Fibroblast of skin of scalp (primary cell): ENCODE results near the gene PGBD4.
"Not testable (repeated sequence)": the region's sequence is repeated elsewhere in the genome, so short reads cannot be mapped to it uniquely, and the experiment has no call there.

Experiments
- DNase-seq: peaks from one replicate; pipeline ENCODE4 v3.0.0-alpha.2; 2013

The PGBD4 gene

DNA sequence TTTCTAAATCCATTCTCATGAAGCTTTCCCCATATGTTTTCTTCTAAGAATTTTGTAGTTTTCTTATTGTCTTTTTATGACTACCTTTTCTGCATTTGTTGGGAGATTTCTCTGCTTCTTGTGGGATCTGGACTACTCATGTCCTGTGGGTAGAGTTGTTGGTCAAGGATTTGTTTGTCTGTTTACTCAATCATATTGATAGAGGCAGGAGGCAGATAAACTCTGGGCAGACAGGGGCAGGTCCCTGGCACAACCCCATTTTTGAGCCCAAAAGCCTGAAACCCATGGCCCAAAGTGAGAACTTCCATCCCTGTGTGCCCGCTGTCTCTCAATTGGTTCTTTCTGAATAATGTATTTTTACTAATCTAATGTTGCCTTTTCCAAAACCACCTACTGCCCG is 12.3 kb downstream of the PGBD4 start:
- DNase-seq, result no peak

DNA sequence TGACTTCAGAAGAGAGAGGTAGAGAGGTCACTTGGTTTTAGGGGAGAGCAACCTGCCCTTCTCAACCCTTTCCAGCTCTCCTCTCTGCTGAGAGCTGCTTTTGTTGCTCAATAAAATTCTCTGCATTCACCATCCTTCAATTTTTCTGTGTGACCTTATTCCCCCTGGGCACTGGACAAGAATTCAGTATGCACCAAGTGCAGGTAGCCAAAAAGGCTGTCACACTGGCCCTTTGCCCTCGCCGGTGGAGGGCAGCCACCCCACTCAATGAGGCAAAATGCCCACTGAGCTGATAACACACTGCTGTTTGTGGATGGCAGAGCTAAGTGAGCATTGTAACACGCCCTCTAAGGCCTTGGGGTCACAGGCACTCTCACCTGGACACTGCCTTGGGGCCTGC is 12.9 kb downstream of the PGBD4 start:
- no peak for DNase-seq

DNA sequence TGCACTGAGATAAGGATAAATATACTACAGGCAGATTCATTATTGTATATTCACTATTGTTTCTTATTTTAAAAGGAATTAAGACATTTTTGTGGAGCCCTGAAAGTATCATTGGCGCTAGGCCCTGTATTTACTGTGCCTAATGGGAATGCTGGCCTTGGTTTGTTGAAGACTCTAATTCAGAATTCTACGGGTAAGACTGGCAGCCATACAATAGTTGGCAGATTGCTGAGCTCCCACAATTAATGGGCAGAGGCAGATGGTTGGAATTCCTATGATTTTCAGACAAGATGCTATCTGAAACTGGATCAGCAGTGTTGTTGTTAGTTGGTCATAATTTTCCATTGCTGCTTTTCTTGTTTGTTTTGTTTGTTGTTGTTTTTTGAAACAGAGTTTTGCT is 14.7 kb downstream of the PGBD4 start:
- no peak for DNase-seq

DNA sequence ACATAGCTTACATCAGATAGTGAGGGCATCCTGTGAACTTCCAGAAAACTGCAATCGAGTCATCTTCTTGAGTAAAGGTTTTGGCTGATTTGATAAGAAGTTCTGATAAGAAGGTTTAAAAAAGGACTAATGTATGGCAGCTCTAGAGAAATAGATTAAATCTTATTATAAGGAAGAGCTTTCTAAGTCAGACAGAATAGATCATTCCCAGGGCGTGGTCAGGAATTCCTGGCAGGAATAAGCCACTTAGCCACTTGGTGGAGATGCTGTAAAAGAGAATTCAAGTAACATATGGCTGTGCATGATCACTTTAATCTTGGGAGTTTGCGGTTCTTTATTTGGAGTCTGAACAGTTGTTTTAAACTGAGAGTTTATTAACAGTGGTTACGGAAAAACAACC is 17.4 kb downstream of the PGBD4 start:
- peak; percentile 26 for DNase-seq

DNA sequence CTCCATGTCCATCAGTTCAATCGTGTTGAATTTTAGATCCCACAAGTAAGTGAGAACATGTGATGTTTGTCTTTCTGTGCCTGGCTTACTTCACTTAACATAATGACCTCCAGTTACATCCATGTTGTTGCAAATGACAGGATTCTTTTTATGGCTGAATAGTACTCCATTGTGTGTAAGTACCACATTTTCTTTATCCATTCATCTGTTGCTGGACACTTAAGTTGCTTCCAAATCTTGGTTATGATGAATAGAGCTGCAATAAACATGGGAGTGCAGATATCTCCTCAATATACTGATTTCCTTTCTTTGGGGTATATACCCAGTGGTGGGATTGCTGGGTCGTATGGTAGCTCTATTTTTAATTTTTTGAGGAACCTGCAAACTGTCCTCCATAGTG is 18.5 kb downstream of the PGBD4 start:
- DNase-seq, result not testable (repeated sequence)

DNA sequence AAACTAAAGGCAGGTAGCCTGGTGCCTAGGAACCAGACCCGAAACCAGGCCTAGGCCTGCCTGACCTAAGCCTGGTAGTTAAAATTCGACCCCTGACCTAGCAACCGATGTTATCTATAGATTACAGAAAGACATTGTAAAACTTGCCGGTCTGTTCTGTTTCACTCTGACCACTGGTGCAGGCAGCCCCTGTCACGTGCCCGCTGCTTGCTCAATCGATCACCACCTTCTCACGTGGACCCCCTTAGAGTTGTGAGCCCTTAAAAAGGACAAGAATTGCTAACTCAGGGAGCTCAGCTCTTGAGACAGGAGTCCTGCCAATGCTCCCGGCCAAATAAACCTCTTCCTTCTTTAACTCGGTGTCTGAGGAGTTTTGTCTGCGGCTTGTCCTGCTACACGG is 19.9 kb downstream of the PGBD4 start:
- not testable (repeated sequence) for DNase-seq

DNA sequence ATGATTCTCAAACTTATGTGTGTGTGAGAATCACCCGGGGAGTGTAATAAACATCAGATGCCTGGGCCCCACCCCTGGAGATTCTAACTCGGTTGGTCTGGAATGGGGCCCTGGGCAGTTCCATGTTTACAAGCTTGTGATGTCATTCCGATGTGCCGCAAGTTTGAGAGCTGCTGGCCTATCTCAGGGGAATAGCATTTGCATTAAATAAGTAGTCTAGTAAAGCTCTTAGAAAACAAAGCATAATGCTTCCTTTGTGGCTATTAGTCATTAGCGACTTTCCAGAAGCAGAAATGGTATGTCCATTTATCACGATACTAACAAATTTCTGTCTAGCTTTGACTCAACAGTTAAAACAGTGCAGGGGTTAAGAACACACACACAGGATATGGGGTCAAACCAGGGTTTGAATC is 20.9 kb downstream of the PGBD4 start:
- DNase-seq, result peak; percentile 86

DNA sequence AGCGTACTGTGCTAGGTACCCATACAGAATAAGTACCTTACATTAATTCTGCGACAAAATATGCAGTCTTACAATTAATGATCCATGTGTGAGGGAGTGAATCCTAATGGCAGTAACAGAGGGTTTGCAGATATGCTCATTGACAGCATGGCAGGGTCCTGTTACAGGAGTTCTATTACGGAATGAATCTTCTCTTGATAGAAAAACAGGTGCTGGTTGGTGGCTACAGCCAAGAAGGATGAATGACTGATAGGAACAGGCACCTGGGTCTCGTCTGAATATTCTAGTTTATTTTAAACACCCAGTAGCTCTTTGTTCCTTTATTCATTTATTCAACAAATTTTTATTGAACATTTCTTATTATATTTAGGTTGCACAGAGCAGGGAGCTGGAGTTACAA is 22.8 kb downstream of the PGBD4 start:
- no peak for DNase-seq

DNA sequence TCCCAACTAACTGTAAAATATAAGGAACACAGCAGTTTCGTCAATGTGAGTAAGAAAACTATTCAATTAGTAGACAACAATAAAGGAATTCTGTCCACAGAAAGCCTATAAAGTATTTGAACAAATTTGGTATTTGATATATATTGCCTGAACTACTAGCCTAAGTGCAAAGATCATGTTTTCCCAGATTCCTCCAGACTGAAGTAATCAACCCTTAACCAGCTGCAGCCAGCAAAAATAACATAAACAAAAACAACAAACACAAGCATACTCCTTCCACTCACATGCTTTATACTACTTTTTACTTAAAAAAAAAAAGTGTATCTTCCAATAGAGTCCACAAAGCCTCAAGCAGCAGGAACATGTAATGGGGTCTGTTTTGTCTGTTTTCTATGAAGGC is 24.1 kb downstream of the PGBD4 start:
- DNase-seq, result no peak

DNA sequence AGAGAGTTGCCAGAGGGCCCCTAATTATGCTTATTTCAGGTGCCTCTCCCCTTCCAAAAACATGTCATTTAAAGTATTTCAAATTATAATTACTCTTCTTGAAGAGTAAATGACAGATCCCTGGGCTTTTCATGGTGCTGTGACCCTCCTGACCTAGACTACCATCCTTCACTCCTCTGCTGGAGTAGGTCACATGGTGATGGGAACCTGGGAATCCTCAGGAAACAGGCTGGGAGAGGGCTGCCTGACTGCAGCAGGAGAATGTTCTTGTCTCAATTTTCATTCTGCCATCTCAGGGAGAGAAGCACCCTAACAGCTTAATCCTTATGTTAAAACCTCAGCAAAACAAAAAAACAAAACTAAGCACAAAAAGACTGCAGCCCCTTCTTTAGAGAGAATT is 24.6 kb downstream of the PGBD4 start:
- no peak for DNase-seq

DNA sequence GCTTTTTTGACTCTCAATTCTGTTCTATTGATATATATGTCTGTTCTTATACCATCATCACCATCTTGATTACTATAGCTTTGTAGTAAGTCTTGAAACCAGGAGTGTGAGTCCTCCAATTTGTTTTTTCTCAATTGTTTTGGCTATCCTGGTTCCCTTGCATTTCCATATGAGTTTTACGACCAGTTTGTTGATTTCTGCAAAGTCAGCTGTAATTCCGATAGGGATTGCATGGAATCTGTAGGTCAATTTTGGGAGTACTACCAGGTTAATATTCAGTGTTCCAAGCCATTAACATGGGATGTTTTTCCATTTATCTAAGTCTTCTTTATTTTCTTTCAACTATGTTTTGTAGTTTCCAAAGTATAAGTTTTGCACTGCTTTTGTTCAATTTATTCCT is 27.0 kb downstream of the PGBD4 start:
- DNase-seq, result no peak

DNA sequence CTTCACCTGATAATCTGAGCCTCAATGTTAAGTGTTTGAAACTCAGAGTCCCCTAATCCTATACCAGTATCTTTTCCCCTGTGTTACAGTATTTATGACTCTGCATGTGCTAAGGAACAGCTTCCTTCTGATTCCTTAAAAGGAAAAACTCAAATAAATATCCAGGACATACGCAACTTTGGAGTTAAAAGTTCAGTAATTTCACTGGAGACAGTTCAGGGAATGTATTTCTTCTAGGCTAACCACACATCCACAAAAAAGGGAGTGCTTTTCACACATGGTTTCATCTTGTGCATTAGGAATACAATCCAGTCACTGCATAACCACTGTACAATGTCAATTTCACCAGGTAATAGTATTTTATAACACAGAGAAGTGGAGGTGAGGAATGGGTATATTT is 31.0 kb downstream of the PGBD4 start:
- no peak for DNase-seq

DNA sequence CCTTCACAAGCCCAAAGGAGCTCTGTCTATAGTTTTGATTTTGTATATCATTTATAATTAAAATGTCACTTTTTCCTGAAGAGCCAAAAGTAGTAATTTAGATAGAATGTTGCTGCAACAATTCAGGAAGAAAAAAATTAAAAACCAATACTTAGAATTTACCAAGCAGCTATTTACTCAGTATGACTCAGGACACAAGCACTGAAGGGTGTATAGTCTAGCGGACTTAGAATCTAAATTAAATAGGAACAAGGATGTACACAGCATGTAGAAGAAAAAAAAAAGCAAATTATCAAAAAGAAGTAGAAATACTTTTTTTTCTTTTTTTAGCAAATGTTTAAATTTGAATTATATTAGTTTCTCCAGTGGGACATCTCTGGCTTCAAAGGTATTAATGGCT is 31.6 kb downstream of the PGBD4 start:
- DNase-seq, result no peak

DNA sequence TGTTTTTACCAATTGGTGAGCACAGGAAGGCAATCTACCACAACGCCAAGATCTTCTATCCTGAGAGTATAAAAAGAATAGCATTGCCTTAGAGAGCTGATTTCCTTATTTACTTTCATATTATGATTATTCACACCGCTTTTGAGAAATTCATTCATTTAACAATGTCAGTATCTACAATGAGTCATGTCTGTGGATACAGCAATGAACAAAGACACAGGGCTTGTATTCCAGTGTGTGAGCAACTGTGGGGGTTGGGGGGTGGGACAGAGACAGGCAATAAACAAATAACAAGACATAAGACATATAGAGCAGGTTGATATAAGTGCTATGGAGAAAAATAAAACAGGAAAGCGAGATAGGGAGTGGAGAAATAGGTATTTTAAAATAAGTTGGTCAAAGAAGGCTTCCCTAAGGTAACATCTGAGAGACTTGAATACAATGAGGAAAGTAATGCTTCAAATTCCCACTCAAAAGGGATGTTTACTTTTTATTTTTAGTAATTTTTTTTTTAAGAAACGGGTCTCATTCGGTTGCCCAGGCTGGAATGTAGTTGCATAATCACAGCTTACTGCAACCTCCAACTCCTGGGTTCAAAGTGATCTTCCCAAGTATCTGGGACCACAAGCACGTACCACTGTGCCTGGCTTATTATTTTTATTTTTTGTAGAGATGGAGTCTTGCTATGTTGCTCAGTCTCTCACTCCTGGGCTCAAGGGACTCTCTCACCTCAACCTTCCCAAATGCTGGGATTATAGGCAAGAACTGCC is 45.7 kb downstream of the PGBD4 start:
- no peak for DNase-seq

DNA sequence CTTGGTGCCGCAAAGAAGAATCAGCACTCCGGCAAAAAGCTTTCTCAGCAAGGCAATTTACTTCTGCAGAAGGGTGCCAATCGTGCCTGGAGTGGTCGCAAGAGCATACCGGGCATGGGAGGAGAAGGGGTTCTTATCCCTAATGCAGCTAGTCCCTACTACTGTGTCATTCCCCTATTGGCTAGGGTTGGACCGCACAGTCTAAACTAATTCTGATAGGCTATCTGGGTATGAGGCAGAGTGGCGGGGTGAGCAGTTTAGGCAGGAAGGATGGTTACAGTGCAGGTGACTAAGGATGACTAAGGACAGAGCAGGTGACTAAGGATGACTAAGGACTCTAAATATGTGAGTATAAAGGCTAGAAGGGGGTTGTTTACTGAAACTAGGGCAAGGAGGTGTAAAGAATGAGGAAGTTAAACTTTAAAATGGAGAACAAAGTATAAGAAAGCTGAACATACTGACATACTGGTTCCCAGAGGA is 52.9 kb downstream of the PGBD4 start:
- DNase-seq, result no peak

DNA sequence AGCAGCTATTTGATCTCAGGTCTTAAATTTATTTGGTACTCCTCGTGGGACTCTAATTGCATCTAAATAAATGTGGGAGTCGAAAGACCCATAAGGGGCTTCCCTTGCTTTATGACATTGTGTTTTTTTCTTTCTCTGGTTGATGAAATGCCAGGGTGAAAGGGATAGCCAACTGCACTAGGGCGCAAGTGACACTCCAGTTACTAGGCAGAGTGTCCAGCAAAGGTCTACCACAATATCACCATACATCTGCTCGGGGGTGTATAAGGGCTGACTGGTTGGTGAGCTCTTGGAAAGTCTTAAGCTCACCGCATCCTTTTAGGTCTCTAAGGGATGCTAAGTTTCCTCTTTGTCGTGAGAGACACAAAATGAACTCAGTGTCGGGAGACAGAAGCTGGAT is 54.0 kb downstream of the PGBD4 start:
- DNase-seq, result no peak
